Activated T-helper 1 cell treated with anti-CD3 and anti-CD28 coated beads, Interleukin-12 subunit alpha, Interleukin-12 subunit beta, Interleukin-2, Interleukin-4 antibody, amounts not matched to agents 30 ng/mL and 10 ng/mL and 1 ng/mL, durations not matched to agents 14 hours and 24 hours and 36 hours (primary cell): ENCODE measurements around the gene MICAL2. TPM values are rescaled to one million over a fixed set of nuclear protein-coding genes. Genes with fewer than 3 reads are reported as not detected.
A peak's percentile ranks its signal among the peaks of the same experiment; 100 is the strongest.

Source experiments
- DNase-seq: peaks from one replicate; pipeline ENCODE4 v3.0.0; 2021; ENCODE audit warnings: low spot score
- H3K27ac Mint-ChIP-seq: one replicate; pipeline ENCODE4 v1.8.0; 2021; ENCODE audit warnings: mild to moderate bottlenecking, mixed read lengths
- H3K27me3 Mint-ChIP-seq: one replicate; pipeline ENCODE4 v1.8.0; 2022; ENCODE audit warnings: mild to moderate bottlenecking, moderate library complexity, mixed read lengths; ENCODE audit not compliant: insufficient read depth
- H3K36me3 Mint-ChIP-seq: one replicate; pipeline ENCODE4 v1.8.0; 2021; ENCODE audit warnings: low read depth, mixed read lengths
- H3K4me1 Mint-ChIP-seq: one replicate; pipeline ENCODE4 v1.8.0; 2021; ENCODE audit warnings: low read depth, mixed read lengths
- H3K4me3 Mint-ChIP-seq: one replicate; pipeline ENCODE4 v1.8.0; 2021; ENCODE audit warnings: mild to moderate bottlenecking, moderate library complexity, mixed read lengths
- H3K9me3 Mint-ChIP-seq: one replicate; pipeline ENCODE4 v1.8.0; 2021; ENCODE audit warnings: mixed read lengths
- intact Hi-C: fragments of 100-400 bp; cut with micrococcal nuclease; formaldehyde crosslinking; loops from one replicate; pipeline ENCODE4 v1.15.1; 2024
- total RNA-seq: library from RNA; stranded (reverse); gene quantifications from 2 replicates; pipeline ENCODE4 v1.2.3, GENCODE V29; 2022

The MICAL2 gene
- total RNA-seq, 1 donor from 2014 or later: 595 TPM

- DNase-seq: no peak
- H3K27ac Mint-ChIP-seq: peak overlapping the region; percentile 78
- intact Hi-C loops: loop anchor here (10.0 kb wide), 1 partner anchor 1085 kb away; no protein-coding TSS in a partner anchor
Observed at GRCh38 chr11:12119502-12119901, 9.1 kb downstream of the MICAL2 start.

GRCh38 chr11:12120031-12121008 is 9.9 kb downstream of the MICAL2 start:
- no peaks in the 10 kb centered on the region for H3K9me3 Mint-ChIP-seq
- peak overlapping the region; percentile 42 for H3K4me3 Mint-ChIP-seq
- no peak for DNase-seq
- peaks cover 83% of the 10 kb centered on the region for H3K4me1 Mint-ChIP-seq
- H3K27ac Mint-ChIP-seq: peak overlapping the region; percentile 78
- intact Hi-C loops: no loop called here
- H3K27me3 Mint-ChIP-seq: no peaks in the 10 kb centered on the region
- H3K36me3 Mint-ChIP-seq: peaks cover 44% of the 10 kb centered on the region

More at GRCh38 chr11:12119502-12119901, 9.1 kb downstream of the MICAL2 start:
- Mint-ChIP-seq H3K36me3 (peaks cover 45% of the 10 kb centered on the region), H3K4me1 (peaks cover 81% of the 10 kb centered on the region), H3K27me3 (no peaks in the 10 kb centered on the region), H3K9me3 (no peaks in the 10 kb centered on the region), H3K4me3 (no peak overlapping the region)

- no peaks in the 10 kb centered on the region for H3K27me3 Mint-ChIP-seq
- peaks cover 89% of the 10 kb centered on the region for H3K4me1 Mint-ChIP-seq
- H3K36me3 Mint-ChIP-seq: peaks cover 44% of the 10 kb centered on the region
- peak overlapping the region; percentile 35 for H3K4me3 Mint-ChIP-seq
- intact Hi-C loops: no loop called here
- H3K27ac Mint-ChIP-seq: peak overlapping the region; percentile 61
- DNase-seq: no peak
- H3K9me3 Mint-ChIP-seq: no peaks in the 10 kb centered on the region
Observed at GRCh38 chr11:12121011-12121410, 10.6 kb downstream of the MICAL2 start.

GRCh38 chr11:12121517-12121916 is 11.1 kb downstream of the MICAL2 start:
- no peak for DNase-seq
- intact Hi-C loops: no loop called here
- no peaks in the 10 kb centered on the region for H3K9me3 Mint-ChIP-seq
- peaks cover 46% of the 10 kb centered on the region for H3K36me3 Mint-ChIP-seq
- H3K27me3 Mint-ChIP-seq: no peaks in the 10 kb centered on the region
- peak overlapping the region; percentile 61 for H3K27ac Mint-ChIP-seq
- H3K4me3 Mint-ChIP-seq: no peak overlapping the region
- H3K4me1 Mint-ChIP-seq: peaks cover 89% of the 10 kb centered on the region

- Mint-ChIP-seq H3K27ac (no peak overlapping the region), H3K36me3 (peaks cover 45% of the 10 kb centered on the region), H3K4me3 (no peak overlapping the region), H3K27me3 (no peaks in the 10 kb centered on the region), H3K4me1 (peaks cover 89% of the 10 kb centered on the region), H3K9me3 (no peaks in the 10 kb centered on the region)
- no peak for DNase-seq
- intact Hi-C loops: loop anchor here (2.0 kb wide), 1 partner anchor 23 kb away; no protein-coding TSS in a partner anchor
Observed at GRCh38 chr11:12122083-12122482, 11.7 kb downstream of the MICAL2 start.

GRCh38 chr11:12123273-12123672 is 12.9 kb downstream of the MICAL2 start:
- intact Hi-C loops: loop anchor here (2.0 kb wide), 1 partner anchor 22 kb away; no protein-coding TSS in a partner anchor
- Mint-ChIP-seq H3K4me3 (no peak overlapping the region), H3K27ac (no peak overlapping the region), H3K36me3 (peaks cover 45% of the 10 kb centered on the region), H3K9me3 (no peaks in the 10 kb centered on the region), H3K27me3 (no peaks in the 10 kb centered on the region), H3K4me1 (peaks cover 89% of the 10 kb centered on the region)
- no peak for DNase-seq

- H3K27ac Mint-ChIP-seq: no peak overlapping the region
- no peaks in the 10 kb centered on the region for H3K27me3 Mint-ChIP-seq
- DNase-seq: no peak
- no peaks in the 10 kb centered on the region for H3K9me3 Mint-ChIP-seq
- H3K4me3 Mint-ChIP-seq: no peak overlapping the region
- intact Hi-C loops: loop anchor here (2.0 kb wide), 1 partner anchor 21 kb away; no protein-coding TSS in a partner anchor
- peaks cover 88% of the 10 kb centered on the region for H3K4me1 Mint-ChIP-seq
- peaks cover 42% of the 10 kb centered on the region for H3K36me3 Mint-ChIP-seq
Observed at GRCh38 chr11:12123799-12124198, 13.4 kb downstream of the MICAL2 start.

GRCh38 chr11:12124306-12124705 is 13.9 kb downstream of the MICAL2 start:
- H3K4me3 Mint-ChIP-seq: peak overlapping the region; percentile 56

GRCh38 chr11:12125609-12126149 is 15.3 kb downstream of the MICAL2 start:
- H3K27ac Mint-ChIP-seq: peak overlapping the region; percentile 74
- no peaks in the 10 kb centered on the region for H3K9me3 Mint-ChIP-seq

More at GRCh38 chr11:12124306-12124705, 13.9 kb downstream of the MICAL2 start:
- Mint-ChIP-seq H3K27ac (peak overlapping the region; percentile 74), H3K27me3 (no peaks in the 10 kb centered on the region), H3K9me3 (no peaks in the 10 kb centered on the region), H3K36me3 (peaks cover 37% of the 10 kb centered on the region), H3K4me1 (peaks cover 88% of the 10 kb centered on the region)
- DNase-seq: no peak
- intact Hi-C loops: no loop called here

GRCh38 chr11:12126344-12127019 is 16.1 kb downstream of the MICAL2 start:
- intact Hi-C loops: no loop called here
- no peak for DNase-seq
- H3K27ac Mint-ChIP-seq: peak overlapping the region; percentile 78
- H3K27me3 Mint-ChIP-seq: no peaks in the 10 kb centered on the region
- H3K9me3 Mint-ChIP-seq: no peaks in the 10 kb centered on the region
- peaks cover 79% of the 10 kb centered on the region for H3K4me1 Mint-ChIP-seq
- peak overlapping the region; percentile 6 for H3K4me3 Mint-ChIP-seq
- peaks cover 43% of the 10 kb centered on the region for H3K36me3 Mint-ChIP-seq

More at GRCh38 chr11:12125609-12126149, 15.3 kb downstream of the MICAL2 start:
- Mint-ChIP-seq H3K27me3 (no peaks in the 10 kb centered on the region), H3K36me3 (peaks cover 43% of the 10 kb centered on the region), H3K4me3 (peak overlapping the region; percentile 24), H3K4me1 (peaks cover 83% of the 10 kb centered on the region)
- intact Hi-C loops: loop anchor here (1.0 kb wide), 1 partner anchor 8 kb away; no protein-coding TSS in a partner anchor
- DNase-seq: no peak

- no peak for DNase-seq
- Mint-ChIP-seq H3K27me3 (no peaks in the 10 kb centered on the region), H3K36me3 (peaks cover 43% of the 10 kb centered on the region), H3K4me1 (peaks cover 81% of the 10 kb centered on the region), H3K4me3 (no peak overlapping the region), H3K9me3 (no peaks in the 10 kb centered on the region), H3K27ac (peak overlapping the region; percentile 78)
- intact Hi-C loops: no loop called here
Observed at GRCh38 chr11:12127206-12127898, 17.0 kb downstream of the MICAL2 start.

- peaks cover 43% of the 10 kb centered on the region for H3K36me3 Mint-ChIP-seq
- no peak for DNase-seq
- H3K4me1 Mint-ChIP-seq: peaks cover 88% of the 10 kb centered on the region
- no peak overlapping the region for H3K4me3 Mint-ChIP-seq
- H3K27me3 Mint-ChIP-seq: no peaks in the 10 kb centered on the region
- H3K9me3 Mint-ChIP-seq: no peaks in the 10 kb centered on the region
- intact Hi-C loops: loop anchor here (1.0 kb wide), 1 partner anchor 10 kb away; no protein-coding TSS in a partner anchor
- peak overlapping the region; percentile 72 for H3K27ac Mint-ChIP-seq
Observed at GRCh38 chr11:12128301-12128751, 17.9 kb downstream of the MICAL2 start.
